Activated T-cell treated with anti-CD3 and anti-CD28 coated beads for 4 hours (primary cell): ENCODE measurements around the gene BTRC.
"Not testable (repeated sequence)": the region's sequence is repeated elsewhere in the genome, so short reads cannot be mapped to it uniquely, and the experiment has no call there.

Source experiments
- DNase-seq: peaks from one replicate; pipeline ENCODE4 v3.0.0-alpha.2; 2020

The BTRC gene

DNA sequence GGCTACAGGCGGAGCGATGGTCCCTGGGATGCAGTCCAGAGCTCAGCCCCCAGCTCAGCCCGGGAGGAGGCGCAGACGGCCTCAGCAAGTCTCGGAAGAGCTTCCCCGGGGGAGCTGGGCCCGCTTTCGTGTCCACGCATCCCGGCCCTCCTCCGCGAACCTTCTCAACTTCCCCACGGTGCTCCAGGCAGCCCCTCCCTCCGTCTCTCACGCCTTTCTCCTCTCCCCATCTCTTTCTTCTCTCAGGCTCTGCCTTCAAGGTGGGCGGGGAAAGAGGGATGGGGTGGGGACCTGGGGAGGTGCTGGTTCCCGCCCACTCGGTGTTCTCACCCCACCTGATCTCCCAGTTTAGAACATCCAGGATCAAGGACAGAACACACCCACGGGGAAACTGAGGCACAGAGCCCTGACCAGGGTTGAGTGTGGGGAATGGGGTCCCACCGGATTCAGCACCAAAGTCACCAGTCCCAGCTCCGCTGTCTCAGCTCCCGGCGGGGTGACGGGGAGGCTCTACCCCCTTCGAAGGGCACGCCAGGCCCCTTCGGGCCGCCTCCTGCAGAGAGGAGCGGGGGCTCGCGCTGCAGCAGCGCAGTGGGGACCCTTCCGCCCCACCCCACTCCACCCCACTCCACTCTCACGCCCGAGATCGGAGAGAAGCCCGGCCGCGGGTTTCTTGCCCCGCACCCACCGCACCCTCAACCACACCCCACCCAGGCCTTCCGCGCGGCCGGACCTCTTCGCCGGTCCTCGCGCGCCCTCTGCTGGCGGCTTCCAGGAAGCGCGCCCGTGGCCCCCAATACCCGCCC, 215.9 kb downstream of the BTRC start:
- peak; percentile 74 for DNase-seq

DNA sequence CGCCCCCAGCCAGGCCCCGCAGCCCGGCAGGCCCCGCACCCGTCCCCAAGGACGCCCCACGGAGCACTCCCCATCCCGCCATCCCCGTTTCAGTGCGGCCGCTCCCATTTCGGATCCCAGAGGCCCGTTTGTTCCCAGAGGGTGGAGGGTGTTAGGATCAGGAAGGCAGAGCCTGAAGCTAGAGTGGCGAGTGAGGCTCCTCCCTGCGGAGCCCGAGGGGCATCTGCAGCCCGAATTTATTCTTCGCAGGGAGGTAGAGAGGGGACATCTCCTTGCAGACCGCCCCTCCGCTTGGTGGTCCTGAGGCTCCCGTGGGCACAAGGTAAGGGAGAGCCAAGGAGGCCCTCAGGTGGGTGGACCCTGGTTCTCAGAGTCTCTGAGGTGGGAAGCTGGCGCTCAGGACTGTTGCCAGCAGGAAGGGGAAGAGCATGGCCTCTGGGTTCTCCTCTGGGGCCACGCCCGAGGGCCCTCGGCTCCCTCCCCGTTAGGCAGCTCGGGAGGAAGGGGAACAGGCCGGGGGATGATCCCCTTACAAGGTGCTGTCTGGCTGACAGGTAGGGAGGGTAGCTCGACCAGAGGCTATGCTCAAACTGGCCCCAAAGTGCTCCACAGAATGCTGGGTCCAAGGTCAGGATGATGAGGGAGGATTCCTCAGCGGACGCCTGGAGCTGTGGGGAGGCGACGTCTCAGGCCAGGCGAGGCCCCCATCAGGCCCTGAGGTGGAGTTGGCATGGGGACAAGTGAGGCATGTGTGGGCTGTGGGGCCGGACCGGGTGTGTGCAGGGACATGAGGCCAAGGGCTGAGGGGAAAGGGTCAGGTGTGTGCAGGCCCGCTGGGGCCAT, 216.7 kb downstream of the BTRC start:
- DNase-seq = no peak

GRCh38 chr10:101571271-101571925, 217.4 kb downstream of the BTRC start:
- no peak for DNase-seq

- DNase-seq = no peak
Measured at GRCh38 chr10:101572126-101572525, 218.2 kb downstream of the BTRC start.

- DNase-seq = no peak
Measured at GRCh38 chr10:101572785-101573184, 218.8 kb downstream of the BTRC start.

DNA sequence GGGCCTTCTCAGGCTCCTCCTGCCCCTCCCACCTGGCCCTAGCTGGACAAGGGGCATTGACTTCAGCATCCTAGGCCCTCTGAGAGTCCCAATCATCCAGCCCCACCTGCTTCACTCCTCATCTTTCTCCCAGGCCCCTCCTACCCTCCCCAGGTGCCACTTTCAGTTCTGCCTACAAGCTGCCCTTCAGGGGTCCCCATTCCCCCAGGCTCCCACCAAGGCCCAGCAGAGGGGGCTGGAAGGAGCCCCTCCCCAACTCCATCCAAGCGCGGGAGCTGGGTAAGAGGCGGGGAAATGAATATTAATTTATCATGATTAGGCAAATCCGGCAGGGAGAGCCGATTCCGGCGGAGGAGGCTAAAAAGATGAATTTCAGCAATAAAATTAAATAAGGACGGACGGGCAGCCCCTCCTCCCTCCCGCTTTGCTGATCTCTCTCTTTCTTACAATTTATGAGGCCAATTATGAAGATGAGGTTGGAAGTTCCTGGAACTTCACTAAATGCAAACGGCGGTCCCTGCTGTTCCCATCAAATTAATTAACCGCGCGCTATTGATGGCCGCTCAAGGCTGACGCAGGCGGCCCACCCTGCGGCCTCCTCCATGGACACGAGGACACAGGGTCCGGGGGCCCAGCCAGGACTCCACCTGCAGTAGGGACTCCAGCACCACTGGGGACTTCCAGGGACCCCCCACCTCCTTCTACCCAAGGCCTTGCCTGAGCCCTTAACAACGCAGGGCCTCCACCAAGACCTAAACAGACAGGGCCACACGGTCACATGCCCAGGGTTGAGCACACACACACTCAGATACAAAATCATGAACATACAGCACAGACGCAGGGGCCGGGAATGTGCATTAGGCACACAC, 220.2 kb downstream of the BTRC start:
- DNase-seq = no peak

GRCh38 chr10:101575091-101575490, 221.1 kb downstream of the BTRC start:
- no peak for DNase-seq

DNA sequence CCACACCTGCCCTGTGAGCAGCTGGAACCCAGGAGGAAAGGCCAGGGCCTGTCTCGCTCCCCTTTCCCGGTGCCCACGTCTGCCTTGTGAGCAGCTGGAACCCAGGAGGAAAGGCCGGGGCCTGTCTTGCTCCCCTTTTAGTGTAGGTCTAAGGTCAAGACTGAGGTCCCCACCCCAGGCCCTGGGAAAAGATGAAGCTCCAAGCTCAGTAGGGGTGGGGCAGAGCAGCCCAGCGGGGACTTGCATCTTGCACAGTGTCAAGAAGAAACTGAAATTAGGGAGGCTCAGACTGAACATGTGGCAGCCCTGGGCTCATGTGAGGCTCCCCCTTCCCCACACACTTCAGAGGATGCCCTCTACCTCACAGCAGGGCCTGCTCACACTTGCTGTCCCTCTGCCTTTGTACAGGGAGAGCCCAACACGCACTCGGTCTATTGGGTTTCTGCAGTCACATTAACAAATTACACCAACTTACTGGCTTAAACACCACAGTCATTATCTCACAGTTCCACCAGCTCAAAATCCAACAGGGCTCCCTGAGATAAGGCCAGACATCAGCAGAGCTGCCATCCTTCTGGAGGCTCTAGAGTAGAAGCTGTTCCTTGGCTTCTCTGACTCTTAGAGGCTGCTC, 221.7 kb downstream of the BTRC start:
- no peak for DNase-seq

GRCh38 chr10:101576211-101576863, 222.4 kb downstream of the BTRC start:
- no peak for DNase-seq

DNA sequence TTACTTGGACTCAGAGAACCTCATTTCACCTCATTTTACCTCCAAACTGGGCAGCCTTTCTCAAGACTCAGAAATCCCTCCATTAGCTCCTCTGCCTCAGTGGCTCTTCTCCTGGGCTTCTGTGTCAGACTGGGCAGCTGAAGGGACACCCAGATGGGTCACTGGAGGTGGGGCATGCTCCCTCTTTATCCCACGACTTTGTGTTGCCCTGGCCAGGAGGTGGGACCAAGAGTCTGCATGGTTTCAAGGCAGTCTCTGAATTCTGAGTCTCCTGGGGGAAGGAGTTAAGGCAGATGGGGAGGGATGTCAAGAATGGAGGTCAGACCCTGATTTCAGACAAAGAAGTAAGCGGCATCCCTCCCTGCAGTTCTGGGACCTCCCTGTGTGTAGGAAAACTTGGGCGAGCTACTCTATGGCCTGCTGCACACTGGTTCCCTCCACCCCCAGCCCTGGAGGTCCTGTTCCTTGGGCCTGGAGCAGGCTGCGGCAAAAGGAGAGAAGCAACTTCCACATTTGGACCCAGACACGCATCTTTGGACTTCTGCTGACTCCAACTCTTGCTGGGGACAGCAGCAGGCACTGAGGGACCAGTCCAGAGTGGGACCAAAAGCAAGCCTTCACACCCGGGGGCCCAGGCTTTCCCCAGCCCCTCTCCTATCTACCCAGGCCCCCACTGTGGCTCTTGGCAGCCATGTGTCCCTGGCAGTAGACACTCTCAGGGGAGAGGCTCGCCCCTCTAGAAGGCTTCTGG, 223.3 kb downstream of the BTRC start:
- DNase-seq = no peak

DNA sequence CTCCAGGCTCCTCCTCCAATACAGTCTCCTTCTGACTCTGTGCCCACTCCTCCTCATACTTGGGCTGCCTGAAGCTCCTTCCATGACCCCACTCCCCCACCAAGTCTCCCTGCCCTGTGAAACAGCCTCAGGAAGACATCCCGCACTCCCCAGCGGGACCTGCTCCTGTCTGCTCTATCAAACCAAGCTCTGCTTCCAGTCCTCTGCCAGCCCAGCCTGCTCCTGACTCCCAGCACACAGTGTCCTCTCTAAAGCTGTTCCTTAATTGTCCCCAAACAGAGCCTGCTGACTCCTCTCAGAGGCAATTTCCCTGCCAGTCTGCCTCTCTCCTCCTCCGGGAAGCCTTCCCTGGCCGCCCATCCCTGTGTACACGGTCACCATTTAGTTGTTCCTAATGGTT, 224.2 kb downstream of the BTRC start:
- no peak for DNase-seq

DNA sequence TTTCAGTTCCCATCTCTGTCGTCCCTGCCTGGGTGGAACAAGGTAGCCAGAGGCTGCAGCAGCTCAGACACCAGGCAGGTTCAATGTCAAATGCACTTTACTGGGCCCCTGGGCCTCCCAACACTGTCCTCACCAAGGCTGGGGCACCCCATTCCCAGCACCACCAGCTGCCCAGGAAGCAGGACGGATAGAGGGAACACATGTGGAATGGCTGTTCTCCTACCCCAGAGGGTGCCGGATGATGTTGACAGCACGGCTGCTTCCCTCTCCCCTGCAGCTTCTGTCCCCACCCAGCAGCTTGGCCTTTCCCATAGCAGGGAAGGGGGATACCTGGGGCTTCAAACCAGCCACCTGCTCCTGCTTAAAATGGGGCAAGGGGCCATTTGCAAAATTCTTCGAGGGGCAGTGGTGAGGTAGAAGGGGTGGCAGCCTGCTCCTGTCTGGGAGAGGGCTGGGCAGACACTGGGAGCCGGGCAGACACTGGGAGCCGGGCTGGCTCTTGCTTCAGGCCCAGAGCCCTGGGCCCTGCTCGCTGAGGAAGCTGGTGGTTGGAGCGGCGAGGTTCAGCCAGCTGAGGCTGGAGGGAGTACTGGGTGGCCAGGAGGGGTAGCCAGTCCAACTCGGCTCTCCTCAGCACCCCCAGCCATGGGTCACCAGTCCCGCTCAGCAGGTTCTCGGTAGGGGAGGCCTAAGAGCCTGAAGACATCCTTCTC, 225.0 kb downstream of the BTRC start:
- no peak for DNase-seq

GRCh38 chr10:101579516-101579870, 225.5 kb downstream of the BTRC start:
- DNase-seq = no peak

DNA sequence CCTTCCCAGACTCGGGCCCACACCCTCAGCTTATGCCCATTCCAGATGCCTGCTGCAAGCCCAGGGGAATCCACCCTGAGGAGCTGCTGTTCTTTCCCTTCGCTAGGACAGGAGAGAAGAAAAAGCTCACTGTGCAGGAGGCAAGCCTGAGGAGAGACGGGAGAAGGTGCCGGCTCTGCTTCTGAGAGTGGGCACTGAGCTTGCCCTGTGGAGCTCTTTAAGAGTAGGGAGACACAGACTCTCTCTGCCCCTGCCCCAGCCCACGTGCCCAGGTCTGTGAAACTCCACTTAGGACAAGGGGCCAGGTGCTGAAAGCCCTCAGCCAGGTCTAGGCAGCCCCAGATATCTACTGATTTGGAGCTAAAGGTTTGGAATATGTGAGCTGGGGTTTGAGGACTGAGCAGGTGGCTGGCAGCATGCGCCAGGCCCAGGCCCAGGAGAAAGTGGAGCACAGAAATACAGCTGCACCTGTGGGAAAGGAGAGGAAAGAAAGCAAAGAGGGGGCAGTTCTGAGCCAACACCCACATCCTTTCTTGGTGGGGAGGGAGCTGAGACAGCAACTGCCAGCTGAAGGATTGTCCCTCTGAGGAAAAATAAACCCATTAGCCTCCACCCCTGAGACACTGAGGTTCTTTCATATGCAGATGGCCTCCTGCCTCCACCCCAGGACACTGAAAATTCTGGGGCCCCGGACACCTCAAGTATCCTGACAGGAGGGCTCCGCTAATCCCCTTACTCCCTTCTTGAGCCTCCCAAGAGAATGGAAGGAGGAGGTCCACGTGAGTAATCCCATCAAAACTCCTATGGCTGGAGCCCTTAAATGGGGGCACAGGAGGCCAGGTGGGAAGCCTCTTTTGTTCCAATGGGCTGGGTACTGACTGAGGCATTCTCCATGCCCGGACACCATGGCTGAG, 226.8 kb downstream of the BTRC start:
- DNase-seq = no peak

DNA sequence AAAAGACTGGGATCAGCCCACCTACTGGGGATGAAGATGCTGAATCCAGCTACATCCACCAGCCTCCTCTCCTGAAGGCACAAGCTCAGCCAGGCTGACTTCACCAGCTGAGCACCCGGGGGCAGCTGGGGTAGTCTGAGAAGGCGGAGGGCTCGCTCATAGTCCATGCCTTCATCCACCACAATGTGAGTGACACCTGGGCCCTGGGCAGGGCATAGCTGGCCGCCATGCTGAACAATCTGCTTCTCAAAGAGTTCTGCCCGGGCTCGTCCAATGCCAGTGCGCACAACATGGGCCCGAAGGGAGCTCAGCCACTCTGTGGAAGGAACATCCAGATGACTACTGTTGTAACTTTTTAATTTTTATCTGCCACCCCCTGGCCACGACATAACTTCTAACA, 231.9 kb downstream of the BTRC start:
- DNase-seq = no peak

DNA sequence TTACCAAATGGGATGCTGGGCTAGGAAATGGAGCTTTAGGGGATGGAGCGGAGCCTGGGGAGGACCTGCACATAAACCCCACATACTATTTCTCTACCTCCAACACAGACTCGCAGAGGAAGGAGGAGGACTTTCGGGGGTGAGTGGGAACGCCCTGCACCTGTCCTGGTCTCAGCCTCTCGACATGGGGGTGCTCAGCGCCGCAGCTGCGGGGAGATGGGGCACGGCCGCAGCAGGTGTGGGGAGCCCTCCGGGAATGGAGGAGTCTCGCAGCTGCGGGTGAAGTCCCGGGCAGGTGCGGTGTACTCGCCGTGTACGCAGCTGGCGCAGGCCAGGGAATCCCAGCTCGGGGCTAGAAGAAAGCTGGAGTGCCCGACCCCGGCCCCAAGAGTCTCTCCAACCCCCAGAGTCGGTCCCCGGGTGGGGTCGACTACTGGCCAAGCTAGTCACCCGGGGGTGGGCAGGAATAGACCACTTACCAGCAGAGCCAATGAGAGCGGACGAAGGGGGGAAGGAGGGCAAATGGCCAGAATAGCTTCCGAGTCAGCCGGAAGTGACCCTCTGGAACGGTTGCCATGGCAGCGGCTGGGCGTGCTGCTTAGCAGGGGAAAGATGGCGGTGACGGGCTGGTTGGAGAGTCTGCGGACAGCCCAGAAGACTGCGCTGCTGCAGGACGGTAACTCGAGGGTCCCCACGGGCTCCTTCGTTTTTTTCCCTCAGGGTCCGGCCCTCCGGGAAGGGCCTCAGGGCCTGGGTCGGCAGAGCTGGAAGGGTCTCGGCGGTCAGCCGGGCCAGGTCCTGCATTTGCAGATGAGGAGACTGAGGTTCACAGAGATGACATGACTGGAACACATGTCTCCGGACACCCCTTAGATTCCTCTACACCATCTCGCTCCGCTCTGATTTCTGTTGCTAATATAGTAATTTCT, 234.0 kb downstream of the BTRC start, which contains the start of the genes DPCD and POLL:
DPCD (plus strand) TSS at position 597 of the 929 bp plus-strand sequence; CDS start at position 613, 16 bp downstream.
POLL (minus strand) TSS at position 533 of the 929 bp plus-strand sequence. CDS start 897 bp downstream, outside the sequence.
- DNase-seq = peak; percentile 83

DNA sequence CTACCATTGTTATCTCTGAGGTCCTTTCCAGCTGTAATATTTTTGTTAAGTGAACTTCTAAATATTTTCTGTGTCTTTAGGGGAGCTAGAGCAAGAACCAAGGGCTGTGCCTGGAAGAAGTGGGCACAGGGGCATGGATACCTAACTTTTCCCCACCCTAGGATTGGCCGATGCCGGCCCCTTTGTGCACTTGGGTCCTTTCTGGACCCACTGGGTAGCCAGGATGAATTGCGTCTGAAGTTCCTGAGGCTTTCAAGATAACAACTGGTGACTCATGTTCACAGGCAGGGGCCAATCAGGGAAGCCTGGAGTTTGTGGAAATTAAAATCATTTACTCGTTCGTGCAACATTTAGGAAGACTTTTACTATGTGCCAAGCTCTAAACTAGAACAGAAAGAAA, 234.9 kb downstream of the BTRC start:
- no peak for DNase-seq

DNA sequence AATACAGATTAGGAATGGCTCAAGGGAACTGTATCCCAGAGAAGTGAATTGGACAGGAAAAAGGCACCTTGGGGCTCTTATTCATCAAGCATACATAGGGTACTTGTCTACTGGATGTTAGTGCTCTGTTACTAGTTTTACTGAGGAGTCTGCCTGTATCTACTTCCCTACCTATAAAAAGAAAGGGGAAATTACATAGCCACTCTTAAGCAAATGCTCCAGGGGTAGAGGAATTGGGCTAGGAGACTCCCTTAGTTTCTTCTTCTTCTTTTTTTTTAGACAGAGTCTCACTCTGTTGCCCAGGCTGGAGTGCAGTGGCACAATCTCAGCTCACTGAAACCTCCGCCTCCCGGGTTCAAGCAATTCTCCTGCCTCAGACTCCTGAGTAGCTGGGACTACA, 239.4 kb downstream of the BTRC start:
- not testable (repeated sequence) for DNase-seq
